ENCODE measurements around the gene ZFP1.

DNA sequence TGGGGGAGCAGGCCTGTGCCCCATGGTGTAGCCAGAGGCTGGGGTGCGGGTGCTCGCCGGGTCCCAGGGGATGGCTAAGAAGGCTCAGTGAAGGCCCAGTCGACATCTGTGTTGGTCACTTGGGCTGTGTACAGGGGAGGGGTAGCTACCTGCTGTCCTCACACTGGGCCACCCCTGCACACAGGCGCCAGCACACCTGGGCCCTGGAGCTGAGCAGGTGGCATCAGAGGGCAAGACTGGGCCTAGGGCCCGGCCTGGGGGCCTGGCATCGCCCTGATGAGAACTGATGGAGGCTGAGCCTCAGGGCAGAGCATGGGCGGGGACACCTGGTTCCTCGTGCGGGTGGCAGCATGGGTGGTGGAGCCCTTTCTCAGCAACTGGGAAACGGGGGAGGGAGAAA is 59.5 kb downstream of the ZFP1 start:
- TF ChIP-seq, protein P1, sequence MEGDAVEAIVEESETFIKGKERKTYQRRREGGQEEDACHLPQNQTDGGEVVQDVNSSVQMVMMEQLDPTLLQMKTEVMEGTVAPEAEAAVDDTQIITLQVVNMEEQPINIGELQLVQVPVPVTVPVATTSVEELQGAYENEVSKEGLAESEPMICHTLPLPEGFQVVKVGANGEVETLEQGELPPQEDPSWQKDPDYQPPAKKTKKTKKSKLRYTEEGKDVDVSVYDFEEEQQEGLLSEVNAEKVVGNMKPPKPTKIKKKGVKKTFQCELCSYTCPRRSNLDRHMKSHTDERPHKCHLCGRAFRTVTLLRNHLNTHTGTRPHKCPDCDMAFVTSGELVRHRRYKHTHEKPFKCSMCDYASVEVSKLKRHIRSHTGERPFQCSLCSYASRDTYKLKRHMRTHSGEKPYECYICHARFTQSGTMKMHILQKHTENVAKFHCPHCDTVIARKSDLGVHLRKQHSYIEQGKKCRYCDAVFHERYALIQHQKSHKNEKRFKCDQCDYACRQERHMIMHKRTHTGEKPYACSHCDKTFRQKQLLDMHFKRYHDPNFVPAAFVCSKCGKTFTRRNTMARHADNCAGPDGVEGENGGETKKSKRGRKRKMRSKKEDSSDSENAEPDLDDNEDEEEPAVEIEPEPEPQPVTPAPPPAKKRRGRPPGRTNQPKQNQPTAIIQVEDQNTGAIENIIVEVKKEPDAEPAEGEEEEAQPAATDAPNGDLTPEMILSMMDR (IDR thresholded peaks at IDR 0.05), result no peak
- TF ChIP-seq POLR2A (IDR thresholded peaks at IDR 0.05), result no peak

All from breast epithelium (tissue), 3 donors.